Measurements from ENCODE around the gene SORCS2.

SORCS2 gene

DNA sequence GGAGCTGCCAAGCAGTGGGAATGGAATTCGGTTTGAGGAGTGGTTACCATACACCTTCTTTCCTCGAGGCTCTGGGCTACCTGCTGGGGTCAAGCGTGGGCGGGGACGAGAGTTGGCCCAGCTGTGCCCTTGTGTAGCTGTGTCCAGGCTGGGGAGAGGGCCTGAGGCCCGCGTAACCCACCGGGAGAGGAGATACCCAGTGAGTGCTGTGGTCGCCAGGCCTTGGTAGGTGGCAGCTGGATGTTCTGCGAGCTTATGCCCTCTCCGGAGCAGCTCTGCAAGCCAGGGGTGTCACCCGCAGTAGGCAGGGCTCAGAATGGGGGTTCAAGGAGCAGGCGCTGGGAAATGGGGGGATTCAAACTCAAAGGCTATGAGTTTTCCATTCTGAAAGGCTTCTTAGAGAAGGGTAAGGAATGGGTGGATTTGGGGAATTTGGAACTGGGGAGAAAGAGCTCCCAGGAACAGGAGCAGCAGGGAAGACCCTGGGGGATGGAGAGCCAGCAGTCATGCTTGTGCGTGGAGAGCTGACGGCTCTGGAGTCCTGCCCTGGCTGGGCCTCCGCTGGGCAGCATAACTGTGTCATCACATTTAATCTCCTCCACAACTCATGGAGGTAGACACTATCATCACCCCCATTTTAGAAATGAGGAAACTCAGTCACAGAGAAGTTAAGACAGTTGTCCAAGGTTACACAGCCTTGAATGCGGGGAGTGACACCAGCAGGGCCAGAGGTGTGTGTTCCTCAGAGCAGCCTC, 117.5 kb downstream of the SORCS2 start:
- TF ChIP-seq, protein P1, sequence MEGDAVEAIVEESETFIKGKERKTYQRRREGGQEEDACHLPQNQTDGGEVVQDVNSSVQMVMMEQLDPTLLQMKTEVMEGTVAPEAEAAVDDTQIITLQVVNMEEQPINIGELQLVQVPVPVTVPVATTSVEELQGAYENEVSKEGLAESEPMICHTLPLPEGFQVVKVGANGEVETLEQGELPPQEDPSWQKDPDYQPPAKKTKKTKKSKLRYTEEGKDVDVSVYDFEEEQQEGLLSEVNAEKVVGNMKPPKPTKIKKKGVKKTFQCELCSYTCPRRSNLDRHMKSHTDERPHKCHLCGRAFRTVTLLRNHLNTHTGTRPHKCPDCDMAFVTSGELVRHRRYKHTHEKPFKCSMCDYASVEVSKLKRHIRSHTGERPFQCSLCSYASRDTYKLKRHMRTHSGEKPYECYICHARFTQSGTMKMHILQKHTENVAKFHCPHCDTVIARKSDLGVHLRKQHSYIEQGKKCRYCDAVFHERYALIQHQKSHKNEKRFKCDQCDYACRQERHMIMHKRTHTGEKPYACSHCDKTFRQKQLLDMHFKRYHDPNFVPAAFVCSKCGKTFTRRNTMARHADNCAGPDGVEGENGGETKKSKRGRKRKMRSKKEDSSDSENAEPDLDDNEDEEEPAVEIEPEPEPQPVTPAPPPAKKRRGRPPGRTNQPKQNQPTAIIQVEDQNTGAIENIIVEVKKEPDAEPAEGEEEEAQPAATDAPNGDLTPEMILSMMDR (IDR thresholded peaks at IDR 0.05; ENCODE audit: extremely low read depth, missing control alignments), result no peak
- DNase-seq (ENCODE audit: low spot score), result no peak

DNA sequence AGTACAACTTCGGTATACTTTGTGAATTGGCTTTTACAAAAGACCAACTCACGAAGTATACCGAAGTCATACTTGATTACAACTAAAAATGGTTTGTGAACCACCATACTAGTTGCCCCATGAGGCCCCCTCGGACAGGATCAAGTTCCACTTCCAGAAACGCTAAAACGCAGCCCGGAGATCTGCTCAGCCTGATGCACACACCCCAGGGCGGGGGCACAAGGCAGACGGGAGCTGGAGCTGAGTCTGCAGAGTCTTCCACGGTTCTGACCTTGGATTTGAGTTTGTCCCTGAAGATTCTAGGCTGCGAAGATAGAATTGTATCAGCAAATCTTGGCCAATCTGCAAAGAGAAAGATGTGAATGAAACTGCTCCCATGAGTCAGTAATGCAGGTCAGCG, 118.1 kb downstream of the SORCS2 start:
- TF ChIP-seq, protein P1 (IDR thresholded peaks at IDR 0.05; ENCODE audit: extremely low read depth, missing control alignments), result no peak

DNA sequence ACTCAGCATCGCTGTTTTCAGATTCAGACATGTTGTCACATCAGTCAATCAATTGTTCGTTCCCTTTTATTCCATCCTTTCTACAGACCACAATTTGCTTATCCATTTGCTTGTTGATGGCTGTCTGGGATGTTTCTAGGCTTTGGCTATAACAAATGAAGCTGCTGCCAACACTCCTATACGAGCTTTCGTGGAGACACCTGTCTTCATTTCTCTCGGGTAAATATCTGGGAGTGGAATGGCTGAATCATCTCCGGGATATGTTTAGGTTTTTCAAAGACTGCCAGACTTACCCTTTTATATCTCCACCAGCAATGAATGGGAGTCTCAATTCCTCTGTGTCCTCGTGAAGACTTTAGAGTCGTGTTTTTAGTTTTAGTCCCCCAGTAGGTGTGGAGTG, 118.9 kb downstream of the SORCS2 start:
- no peak for DNase-seq (ENCODE audit: low spot score)
- TF ChIP-seq, protein P1 (IDR thresholded peaks at IDR 0.05; ENCODE audit: extremely low read depth, missing control alignments), result no peak

More for the DNA sequence above, 118.1 kb downstream of the SORCS2 start:
- no peak for DNase-seq (ENCODE audit: low spot score)

DNA sequence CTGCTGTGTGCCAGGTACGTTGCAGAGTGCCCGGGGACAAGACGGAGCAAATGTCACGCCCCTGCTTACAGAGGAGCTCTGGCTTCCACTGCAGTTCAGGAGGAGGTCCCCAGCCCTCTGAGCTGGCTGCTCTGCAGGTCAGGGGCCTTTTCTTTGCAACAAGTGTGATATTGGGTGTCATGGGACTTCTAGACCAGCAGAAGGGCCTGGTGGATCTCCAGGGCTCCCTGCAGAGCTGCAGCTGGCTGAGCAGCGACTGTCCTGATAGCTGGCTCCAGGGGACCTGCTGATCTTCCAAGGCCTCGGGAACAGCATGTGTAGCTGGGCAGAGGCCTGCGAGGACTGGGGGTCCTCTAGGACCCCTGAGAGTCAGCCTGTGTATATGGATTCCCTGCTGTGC, 120.4 kb downstream of the SORCS2 start:
- no peak for DNase-seq (ENCODE audit: low spot score)
- TF ChIP-seq, protein P1 (IDR thresholded peaks at IDR 0.05; ENCODE audit: extremely low read depth, missing control alignments), result no peak

DNA sequence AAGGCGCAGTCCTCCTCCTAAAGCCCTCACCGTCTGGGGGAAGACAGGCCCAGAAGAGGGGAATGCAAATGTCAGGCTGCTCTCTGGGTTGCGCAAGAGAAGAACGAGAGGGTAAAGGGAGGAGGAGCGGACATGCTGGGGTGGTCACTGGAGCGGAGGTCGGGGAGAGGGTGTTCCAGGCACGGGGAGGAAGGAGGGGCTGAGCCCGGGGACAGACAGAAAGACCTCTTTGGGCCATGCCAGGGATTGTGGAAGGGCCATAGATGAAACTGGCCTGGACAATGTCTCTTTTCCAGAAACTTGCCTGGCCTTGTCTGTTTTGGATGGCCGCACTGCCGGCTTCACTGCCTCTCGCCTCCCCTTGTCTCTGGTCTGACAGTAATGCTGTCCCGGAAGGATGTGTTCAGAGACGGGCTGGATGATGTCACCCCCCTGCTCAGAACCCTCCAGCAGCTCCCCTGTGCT, 121.0 kb downstream of the SORCS2 start:
- TF ChIP-seq, protein P1 (IDR thresholded peaks at IDR 0.05; ENCODE audit: extremely low read depth, missing control alignments), result no peak
- DNase-seq (ENCODE audit: low spot score), result no peak

DNA sequence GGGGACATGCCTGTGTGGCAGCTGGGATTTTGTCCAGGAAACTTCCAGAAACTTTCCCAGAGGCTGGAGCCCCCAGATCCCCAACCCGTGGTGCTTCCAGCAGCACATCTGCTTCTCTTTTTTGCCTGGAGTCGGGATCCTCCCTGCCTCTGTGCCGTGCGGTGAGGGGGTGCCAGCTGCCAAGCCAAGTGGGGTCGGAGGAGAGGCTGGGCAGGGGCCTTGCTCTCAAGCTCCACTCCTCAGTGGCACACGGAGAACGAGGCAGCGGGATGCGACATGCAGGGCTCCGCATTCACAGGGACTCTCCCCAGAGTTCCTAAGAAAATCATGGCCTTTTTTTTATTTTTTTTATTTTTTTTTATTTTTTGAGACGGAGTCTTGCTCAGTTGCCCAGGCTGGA, 121.7 kb downstream of the SORCS2 start:
- no peak for DNase-seq (ENCODE audit: low spot score)
- TF ChIP-seq, protein P1 (IDR thresholded peaks at IDR 0.05; ENCODE audit: extremely low read depth, missing control alignments), result no peak

DNA sequence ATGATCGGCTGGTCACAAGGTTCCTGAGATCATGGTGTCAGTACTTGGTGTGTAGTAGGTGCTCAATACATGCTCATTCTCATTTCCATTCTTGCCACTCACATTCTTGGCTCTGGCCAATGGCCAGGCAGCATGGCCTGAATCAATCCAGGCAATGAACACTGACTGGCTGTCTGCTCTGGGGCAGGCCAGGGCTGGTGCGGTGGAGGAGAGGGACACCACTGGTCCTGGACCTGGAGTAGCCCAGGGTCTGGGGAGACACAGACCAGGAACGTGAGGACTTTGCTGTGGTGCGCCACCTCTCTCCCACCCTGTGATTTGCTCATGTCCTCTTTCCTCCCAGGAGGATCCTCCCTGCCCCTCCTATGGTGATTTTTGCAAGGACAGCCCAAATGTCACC, 122.9 kb downstream of the SORCS2 start:
- TF ChIP-seq, protein P1 (IDR thresholded peaks at IDR 0.05; ENCODE audit: extremely low read depth, missing control alignments), result no peak

More for the DNA sequence above, 122.9 kb downstream of the SORCS2 start:
- no peak for DNase-seq (ENCODE audit: low spot score)

All from GM20000 (cell line).